HEK293T (cell line): ENCODE results near the gene MAP2K3.
"Not testable (repeated sequence)": the region's sequence is repeated elsewhere in the genome, so short reads cannot be mapped to it uniquely, and the experiment has no call there.

Experiments
- ARNT ChIP-seq: fragments of 450-650 bp; IDR thresholded peaks from 2 replicates; pipeline ENCODE4 v1.6.1; 2017; ENCODE audit warnings: mild to moderate bottlenecking
- BHLHE40 ChIP-seq: fragments of 450-650 bp; IDR thresholded peaks from 2 replicates; pipeline ENCODE4 v1.6.1; 2016; ENCODE audit warnings: mild to moderate bottlenecking, moderate library complexity, borderline replicate concordance
- CTBP1 ChIP-seq: fragments of 450-650 bp; IDR thresholded peaks from 2 replicates; pipeline ENCODE4 v1.6.1; 2016; ENCODE audit warnings: borderline replicate concordance
- ELF4 ChIP-seq: fragments of 450-650 bp; IDR thresholded peaks from 2 replicates; pipeline ENCODE4 v1.6.1; 2017; ENCODE audit warnings: antibody characterized with exemption
- FOXA1 ChIP-seq: fragments of 450-650 bp; IDR thresholded peaks from 2 replicates; pipeline ENCODE4 v1.6.1; 2016; ENCODE audit warnings: mild to moderate bottlenecking
- FOXM1 ChIP-seq: fragments of 450-650 bp; IDR thresholded peaks from 2 replicates; pipeline ENCODE4 v1.6.1; 2017; ENCODE audit warnings: mild to moderate bottlenecking, borderline replicate concordance
- LEF1 ChIP-seq: fragments of 450-650 bp; IDR thresholded peaks from 2 replicates; pipeline ENCODE4 v1.6.1; 2017; ENCODE audit warnings: mild to moderate bottlenecking, borderline replicate concordance
- SP1 ChIP-seq: fragments of 450-650 bp; IDR thresholded peaks from 2 replicates; pipeline ENCODE4 v1.6.1; 2017
- SUZ12 ChIP-seq: fragments of 450-650 bp; IDR thresholded peaks from 2 replicates; pipeline ENCODE4 v1.6.1; 2016; ENCODE audit warnings: mild to moderate bottlenecking
- TARDBP ChIP-seq: fragments of 450-650 bp; IDR thresholded peaks from 2 replicates; pipeline ENCODE4 v1.6.1; 2016
- ZNF384 ChIP-seq: fragments of 450-650 bp; IDR thresholded peaks from 2 replicates; pipeline ENCODE4 v1.6.1; 2016
- TF ChIP-seq, protein P1 (sequence below): fragments of 450-650 bp; IDR thresholded peaks from 2 replicates; pipeline ENCODE4 v1.6.1; 2016

GRCh38 chr17:21343061-21343949 is 58.8 kb downstream of the MAP2K3 start:
- TF ChIP-seq SP1, ZNF384, ARNT, FOXA1, LEF1, TARDBP, BHLHE40, SUZ12, FOXM1, ELF4, CTBP1: not testable (repeated sequence)
- TF ChIP-seq, protein P1, sequence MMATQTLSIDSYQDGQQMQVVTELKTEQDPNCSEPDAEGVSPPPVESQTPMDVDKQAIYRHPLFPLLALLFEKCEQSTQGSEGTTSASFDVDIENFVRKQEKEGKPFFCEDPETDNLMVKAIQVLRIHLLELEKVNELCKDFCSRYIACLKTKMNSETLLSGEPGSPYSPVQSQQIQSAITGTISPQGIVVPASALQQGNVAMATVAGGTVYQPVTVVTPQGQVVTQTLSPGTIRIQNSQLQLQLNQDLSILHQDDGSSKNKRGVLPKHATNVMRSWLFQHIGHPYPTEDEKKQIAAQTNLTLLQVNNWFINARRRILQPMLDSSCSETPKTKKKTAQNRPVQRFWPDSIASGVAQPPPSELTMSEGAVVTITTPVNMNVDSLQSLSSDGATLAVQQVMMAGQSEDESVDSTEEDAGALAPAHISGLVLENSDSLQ: not testable (repeated sequence)
